Medulla oblongata (tissue), 1 donor: ENCODE data around the gene IQCC.

Experiments
- DNase-seq: peaks from one replicate; pipeline ENCODE4 v3.0.0-alpha.2; 2015; ENCODE audit errors: extremely low spot score

IQCC gene

GRCh38 chr1:32256473-32257226, 51.2 kb downstream of the IQCC start:
- DNase-seq = no peak

- DNase-seq = no peak
Measured at GRCh38 chr1:32257227-32257508, 51.7 kb downstream of the IQCC start.
